Esophagus (tissue), 2 donors: ENCODE results near the gene IZUMO1. TPM values are rescaled to one million over a fixed set of nuclear protein-coding genes. Genes with fewer than 3 reads are reported as not detected.

Experiments
- H3K27ac ChIP-seq, 2 donors: one replicate each; pipeline ENCODE4 v1.5.1; 2013; ENCODE audit warnings: low read depth in 2 of 2, mild to moderate bottlenecking in 2 of 2, inconsistent platforms in 1 of 2, low read length in 1 of 2, moderate library complexity in 1 of 2
- H3K27me3 ChIP-seq, 2 donors: one replicate each; pipeline ENCODE4 v1.6.1; 2013; ENCODE audit warnings: low read length in 2 of 2, control low read depth in 1 of 2, mild to moderate bottlenecking in 1 of 2; ENCODE audit not compliant: insufficient read depth in 2 of 2, control insufficient read depth in 1 of 2
- H3K36me3 ChIP-seq, 2 donors: one replicate each; pipeline ENCODE4 v1.6.1; 2013; ENCODE audit warnings: low read length in 1 of 2; ENCODE audit not compliant: control insufficient read depth in 2 of 2, insufficient read depth in 2 of 2
- H3K4me1 ChIP-seq, 2 donors: one replicate each; pipeline ENCODE4 v1.6.1; 2013; ENCODE audit warnings: low read length in 1 of 2; ENCODE audit not compliant: control insufficient read depth in 2 of 2, insufficient read depth in 2 of 2
- H3K4me3 ChIP-seq, 2 donors: one replicate each; pipeline ENCODE4 v1.5.1; 2013; ENCODE audit warnings: low read length in 2 of 2, mild to moderate bottlenecking in 2 of 2, low read depth in 1 of 2, moderate library complexity in 1 of 2
- H3K9me3 ChIP-seq, 2 donors: one replicate each; pipeline ENCODE4 v1.6.1; 2013; ENCODE audit warnings: mild to moderate bottlenecking in 2 of 2, low read depth in 1 of 2, low read length in 1 of 2, moderate library complexity in 1 of 2; ENCODE audit not compliant: control insufficient read depth in 2 of 2, insufficient read depth in 1 of 2
- WGBS, 2 donors: extraction: QIAGEN DNeasy Blood & Tissue Kit; methylation state at CpG; one replicate each; pipeline ENCODE4 v1.1.7; 2013; 5-methylcytosine and 5-hydroxymethylcytosine counted together
- polyA plus RNA-seq, 2 donors: library from polyadenylated mRNA; stranded (reverse); fragments of 200-250 nt; gene quantifications; one replicate each; pipeline ENCODE4 v1.2.3, GENCODE V29; 2013
- donor health status: healthy with polysubstance abuse.
- donor health status: Bipolar disorder and iron deficiency.

IZUMO1 gene
- polyA plus RNA-seq, 2 donors = 0.16 to 0.39 TPM

DNA sequence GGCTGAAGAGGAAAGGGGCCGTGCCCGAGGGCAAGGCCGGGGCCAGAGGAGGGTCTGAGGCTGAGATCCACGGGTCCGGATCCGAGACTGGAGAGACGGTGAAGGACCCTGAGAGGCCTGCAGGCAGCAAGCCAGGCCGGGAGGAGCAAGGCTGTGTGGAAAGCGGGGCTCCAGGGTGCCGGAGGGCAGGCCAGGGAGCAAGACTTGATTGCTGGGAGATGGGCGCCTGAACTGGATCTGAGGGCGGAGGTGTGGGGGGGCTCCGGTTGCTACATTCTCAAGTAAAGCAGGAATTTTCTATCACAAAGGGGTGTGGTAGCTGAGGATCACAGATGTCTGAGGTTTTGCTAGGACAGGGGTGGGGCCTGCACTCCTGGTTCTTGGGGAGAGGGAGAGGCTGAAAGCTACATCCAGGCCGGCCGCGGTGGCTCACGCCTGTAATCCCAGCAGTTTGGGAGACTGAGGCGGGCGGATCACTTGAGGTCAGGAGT is 31.0 kb downstream of the IZUMO1 start:
- peak overlapping the region in 1 of 2 donors; percentile 14 for H3K4me3 ChIP-seq
- H3K9me3 ChIP-seq = peaks cover 0 to 2% of the 10 kb centered on the region in 2 donors
- 34 to 57% methylated on average over 19 of the region's 19 CpGs for WGBS, 2 donors
- peak overlapping the region; percentile 79 to 94 for H3K27ac ChIP-seq
- no peaks in the 10 kb centered on the region for H3K27me3 ChIP-seq
- peaks cover 8 to 22% of the 10 kb centered on the region in 2 donors for H3K4me1 ChIP-seq
- no peaks in the 10 kb centered on the region for H3K36me3 ChIP-seq

DNA sequence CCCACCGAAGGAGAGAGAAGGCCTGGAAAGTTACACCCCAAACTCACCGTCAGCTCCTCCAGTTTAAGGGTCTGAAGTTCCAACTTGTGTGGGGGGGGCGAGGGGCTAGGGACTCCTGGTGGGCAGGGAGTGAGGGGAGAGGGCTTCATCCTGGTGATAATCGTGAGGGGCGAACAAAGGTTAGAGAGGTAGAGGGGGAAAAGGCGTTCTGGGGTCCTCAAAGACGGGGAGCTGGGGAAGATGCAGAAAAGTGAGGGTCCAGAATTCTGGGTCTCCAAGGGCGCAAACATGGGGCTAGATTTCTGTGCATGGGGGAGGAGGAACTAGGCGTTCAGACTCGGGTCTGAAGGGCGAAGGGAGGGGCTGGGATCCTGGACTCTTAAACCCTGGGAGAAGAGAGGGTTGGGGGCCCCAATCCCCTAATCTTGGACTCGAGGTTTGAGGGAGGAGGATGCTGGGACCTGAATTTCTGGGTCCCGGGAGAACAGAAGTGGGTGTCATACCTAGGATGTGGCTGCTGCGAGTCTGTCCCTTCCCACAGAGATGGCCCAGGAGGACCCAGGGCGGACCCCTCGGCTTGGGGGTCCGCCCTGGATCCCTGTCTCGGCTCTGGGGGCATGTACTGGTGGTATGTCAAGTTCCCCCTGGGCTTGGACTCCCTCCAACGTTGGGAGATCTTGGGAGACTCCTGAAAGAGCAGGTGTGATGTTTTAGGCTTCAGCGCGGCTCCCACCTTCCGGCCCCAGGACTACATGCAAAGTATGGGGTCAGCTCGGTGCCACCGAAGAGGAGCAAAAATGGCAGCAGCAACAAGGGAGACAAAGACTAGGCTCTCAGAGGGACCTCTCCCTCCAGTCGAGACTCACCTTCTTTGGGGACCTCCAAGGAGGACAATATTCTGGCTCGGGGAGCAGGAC is 31.7 kb downstream of the IZUMO1 start:
- H3K4me1 ChIP-seq = peaks cover 8 to 22% of the 10 kb centered on the region in 2 donors

DNA sequence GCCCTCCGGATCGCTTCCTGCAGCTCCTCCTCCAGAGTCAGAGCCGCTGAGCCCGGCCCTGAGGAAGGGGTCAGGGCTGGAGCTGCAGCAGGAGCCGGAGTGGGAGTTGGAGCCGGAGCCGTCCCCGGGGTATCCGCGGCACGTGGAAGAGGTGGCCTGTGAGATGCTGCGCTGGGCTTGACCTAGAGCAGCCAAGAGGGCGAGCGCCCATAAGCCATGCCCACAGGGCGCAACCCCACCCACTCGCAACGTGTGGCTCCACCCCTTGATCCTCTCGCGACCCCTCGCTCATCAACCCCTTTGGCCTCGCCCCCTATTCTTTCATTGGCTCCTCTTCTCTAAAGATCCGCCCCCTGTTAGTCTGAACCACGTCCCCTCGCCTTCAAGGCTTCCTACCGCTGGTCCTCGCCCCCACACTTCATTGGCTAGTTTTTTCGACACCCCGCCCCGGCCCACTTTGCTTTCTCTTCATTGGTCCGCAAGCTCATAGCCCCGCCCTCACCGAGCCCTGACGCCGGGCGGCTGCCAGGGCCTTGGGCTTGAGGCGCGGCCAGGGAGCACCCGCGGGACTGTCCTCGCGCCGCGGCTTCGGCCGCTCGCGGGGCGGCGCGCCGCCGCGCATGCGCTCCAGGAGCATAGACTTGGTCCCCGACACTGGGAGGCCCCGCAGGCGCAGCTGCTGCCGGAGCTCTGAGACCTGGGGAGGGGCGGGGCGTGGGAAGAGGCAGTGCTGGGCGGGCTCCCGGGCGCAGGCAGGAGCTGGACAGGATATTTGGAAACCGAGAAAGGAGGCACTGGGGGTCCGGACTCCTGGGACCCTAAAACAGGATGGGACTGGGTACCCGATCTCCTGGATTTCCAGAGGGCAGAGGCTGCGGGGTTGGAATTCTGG is 32.6 kb downstream of the IZUMO1 start:
- Histone ChIP-seq H3K4me1 (peaks cover 8 to 22% of the 10 kb centered on the region in 2 donors), H3K4me3 (peak overlapping the region; percentile 58 to 65), H3K36me3 (no peaks in the 10 kb centered on the region), H3K27me3 (no peaks in the 10 kb centered on the region), H3K27ac (peak overlapping the region; percentile 79 to 94), H3K9me3 (peaks cover 0 to 2% of the 10 kb centered on the region in 2 donors)
- WGBS, 2 donors = 0 to 1% methylated on average over 66 to 67 of the region's 67 CpGs

More for the DNA sequence above, 31.7 kb downstream of the IZUMO1 start:
- H3K27ac ChIP-seq = peak overlapping the region; percentile 79 to 94
- H3K36me3 ChIP-seq = no peaks in the 10 kb centered on the region
- H3K27me3 ChIP-seq = no peaks in the 10 kb centered on the region
- H3K4me3 ChIP-seq = peak overlapping the region; percentile 39 to 47
- peaks cover 0 to 2% of the 10 kb centered on the region in 2 donors for H3K9me3 ChIP-seq
- 43 to 46% methylated on average over 26 of the region's 26 CpGs for WGBS, 2 donors

DNA sequence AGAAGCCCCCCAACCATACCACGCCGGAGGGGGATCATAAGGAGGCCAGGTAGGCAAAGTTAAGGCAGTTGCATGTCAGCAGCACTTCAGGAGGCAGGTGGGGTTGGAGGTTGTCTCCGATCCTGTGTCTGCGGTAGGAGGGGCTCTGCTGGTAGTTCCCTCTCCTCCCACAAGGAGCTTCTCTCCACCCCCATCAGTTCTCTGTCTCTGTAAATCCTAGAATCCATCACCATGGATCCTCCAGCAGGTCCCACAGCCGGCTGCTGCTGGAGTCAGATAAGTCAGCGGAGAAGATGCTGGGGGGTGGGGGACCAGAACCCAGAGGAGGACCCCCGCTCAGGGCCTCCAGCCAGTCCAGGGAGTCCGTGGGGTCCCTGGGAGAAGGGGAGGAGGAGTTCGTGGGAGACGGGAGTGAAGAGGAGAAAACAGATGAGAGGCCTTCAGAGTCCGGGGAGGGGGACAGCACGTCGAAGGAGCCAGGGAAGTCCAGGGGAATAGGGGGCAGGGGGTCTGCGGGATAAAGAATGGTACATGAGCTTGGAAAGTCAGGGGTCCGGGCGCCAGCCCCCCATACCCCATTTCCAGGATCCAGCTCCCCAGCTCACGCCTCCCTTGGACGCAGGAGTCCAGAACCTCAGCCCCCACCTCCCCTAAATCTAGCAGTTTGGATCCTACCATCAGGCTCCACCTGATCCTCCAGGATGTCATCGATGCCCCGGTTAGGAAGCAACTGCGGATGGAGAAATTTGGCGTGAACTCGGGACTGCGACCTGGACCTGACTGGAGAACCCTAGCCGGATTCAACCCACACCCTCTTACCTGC is 33.5 kb downstream of the IZUMO1 start:
- Histone ChIP-seq H3K36me3 (no peaks in the 10 kb centered on the region), H3K27me3 (no peaks in the 10 kb centered on the region), H3K9me3 (peaks cover 0 to 2% of the 10 kb centered on the region in 2 donors), H3K4me1 (peaks cover 8 to 22% of the 10 kb centered on the region in 2 donors), H3K27ac (peak overlapping the region; percentile 58 to 70), H3K4me3 (peak overlapping the region; percentile 58 to 65)
- 18% methylated on average over 25 of the region's 25 CpGs for WGBS, 2 donors

DNA sequence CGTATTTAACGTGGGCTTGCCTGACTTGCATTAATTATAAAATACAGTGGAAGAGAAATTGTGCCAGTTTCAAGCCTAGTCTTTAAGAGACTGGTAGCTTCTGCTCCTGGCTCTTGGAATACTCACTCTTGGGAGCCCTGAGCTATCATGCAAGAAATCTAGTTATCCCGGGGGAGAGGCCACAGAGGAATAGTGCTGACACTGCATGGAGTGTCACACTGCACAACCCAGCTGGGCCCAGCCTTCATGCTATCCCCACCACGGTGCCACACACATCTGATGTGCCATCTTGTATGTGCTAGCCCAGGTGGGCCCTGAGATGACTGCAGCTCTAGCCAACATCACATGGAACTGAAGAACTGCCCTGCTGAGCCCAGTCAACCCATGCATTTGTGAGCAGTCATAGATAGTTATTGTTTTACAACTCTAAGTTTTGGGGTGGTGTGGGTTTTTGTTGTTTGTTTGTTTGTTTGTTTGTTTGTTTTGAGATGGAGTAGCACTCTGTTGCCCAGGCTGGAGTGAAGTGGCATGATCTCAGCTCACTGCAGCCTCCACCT is 35.5 kb downstream of the IZUMO1 start:
- Histone ChIP-seq H3K27me3 (no peaks in the 10 kb centered on the region), H3K36me3 (no peaks in the 10 kb centered on the region), H3K9me3 (peaks cover 0 to 2% of the 10 kb centered on the region in 2 donors), H3K27ac (no peak overlapping the region), H3K4me3 (no peak overlapping the region), H3K4me1 (peaks cover 8 to 15% of the 10 kb centered on the region in 2 donors)
- WGBS, 2 donors = 93% methylated on average over 4 of the region's 4 CpGs

DNA sequence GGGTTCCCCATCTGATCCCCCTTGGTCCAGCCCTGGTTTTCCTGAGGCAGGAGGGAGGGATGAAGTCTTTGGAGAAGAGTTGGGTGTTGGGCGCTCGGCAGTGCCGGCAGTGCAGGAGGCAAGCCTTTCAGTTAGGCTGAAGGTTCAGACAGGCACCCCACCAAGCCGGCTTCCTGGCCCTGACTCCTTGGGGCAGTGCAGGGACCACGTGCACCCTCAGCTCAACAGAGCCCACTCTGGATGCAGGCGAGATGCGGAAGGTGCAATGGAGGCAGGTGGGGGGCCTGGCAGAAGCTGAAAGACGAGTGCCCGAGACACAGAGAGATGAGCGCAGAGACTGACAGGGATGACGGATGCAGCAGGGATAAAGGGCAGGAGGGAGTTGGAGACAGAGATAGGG is 38.2 kb downstream of the IZUMO1 start:
- no peak overlapping the region for H3K4me3 ChIP-seq
- WGBS, 2 donors = 62 to 64% methylated on average over 11 of the region's 11 CpGs

DNA sequence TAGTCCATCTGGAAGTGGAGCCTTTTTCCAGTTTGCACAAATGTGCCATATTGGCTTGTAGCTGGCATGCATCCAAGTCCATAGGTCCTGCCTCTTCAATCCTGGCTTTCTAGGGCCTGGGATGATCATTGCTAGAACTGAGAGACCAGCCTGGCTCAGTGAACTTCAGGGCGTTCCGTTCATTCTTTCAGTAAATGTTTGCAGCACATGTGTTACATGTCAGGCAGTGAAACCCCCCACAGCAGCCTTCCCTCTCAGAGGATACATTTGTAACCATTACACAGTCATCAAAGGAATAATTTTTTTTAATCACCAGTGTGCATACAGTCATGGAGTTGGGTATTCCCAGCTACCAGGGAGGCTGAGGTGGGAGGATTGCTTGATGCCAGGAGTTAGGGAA is 41.3 kb downstream of the IZUMO1 start:
- H3K4me3 ChIP-seq = no peak overlapping the region
- H3K27me3 ChIP-seq = no peaks in the 10 kb centered on the region
- no peak overlapping the region for H3K27ac ChIP-seq
- no peaks in the 10 kb centered on the region for H3K4me1 ChIP-seq
- H3K9me3 ChIP-seq = no peaks in the 10 kb centered on the region
- 59 to 67% methylated on average over 2 of the region's 2 CpGs for WGBS, 2 donors
- peaks cover 3 to 14% of the 10 kb centered on the region in 2 donors for H3K36me3 ChIP-seq

More for the DNA sequence above, 38.2 kb downstream of the IZUMO1 start:
- H3K36me3 ChIP-seq = peaks cover 3% of the 10 kb centered on the region in 2 donors
- peaks cover 2 to 6% of the 10 kb centered on the region in 2 donors for H3K4me1 ChIP-seq
- H3K27me3 ChIP-seq = no peaks in the 10 kb centered on the region
- H3K9me3 ChIP-seq = peaks cover 0 to 2% of the 10 kb centered on the region in 2 donors
- no peak overlapping the region for H3K27ac ChIP-seq

DNA sequence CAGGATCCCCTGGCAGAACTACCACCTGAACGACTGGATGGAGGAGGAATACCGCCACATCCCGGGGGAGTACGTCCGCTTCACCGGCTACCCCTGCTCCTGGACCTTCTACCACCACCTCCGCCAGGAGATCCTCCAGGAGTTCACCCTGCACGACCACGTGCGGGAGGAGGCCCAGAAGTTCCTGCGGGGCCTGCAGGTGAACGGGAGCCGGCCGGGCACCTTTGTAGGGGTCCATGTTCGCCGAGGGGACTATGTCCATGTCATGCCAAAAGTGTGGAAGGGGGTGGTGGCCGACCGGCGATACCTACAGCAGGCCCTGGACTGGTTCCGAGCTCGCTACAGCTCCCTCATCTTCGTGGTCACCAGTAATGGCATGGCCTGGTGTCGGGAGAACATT is 43.4 kb downstream of the IZUMO1 start:
- H3K4me3 ChIP-seq = no peak overlapping the region

More for the DNA sequence above, 43.4 kb downstream of the IZUMO1 start:
- H3K4me1 ChIP-seq = no peaks in the 10 kb centered on the region
- no peaks in the 10 kb centered on the region for H3K9me3 ChIP-seq
- peaks cover 3 to 14% of the 10 kb centered on the region in 2 donors for H3K36me3 ChIP-seq
- WGBS, 2 donors = 93 to 94% methylated on average over 23 of the region's 23 CpGs
- no peaks in the 10 kb centered on the region for H3K27me3 ChIP-seq
- no peak overlapping the region for H3K27ac ChIP-seq
